AG04449 (cell line): Measurements from ENCODE around the gene WRAP73.

Experiments
- CTCF ChIA-PET: fragments of 350-600 bp; formaldehyde crosslinking; extraction: SDS; loops from one replicate; lab custom pipeline; 2021; ENCODE audit warnings: antibody characterized with exemption; lab: Yijun Ruan, JAX
- POLR2A ChIA-PET: fragments of 400-600, 350-600 bp; formaldehyde crosslinking; extraction: SDS; loops from one replicate; lab custom pipeline; 2020; ENCODE audit warnings: antibody characterized with exemption, inconsistent platforms; lab: Yijun Ruan, JAX
- DNase-seq: peaks from one replicate; pipeline ENCODE4 v3.0.0-alpha.2; 2010; ENCODE audit warnings: low read depth, low spot score
- H3K4me3 ChIP-seq: 2 replicates; pipeline ENCODE4 v1.5.1; 2011; ENCODE audit warnings: low read depth, mild to moderate bottlenecking, control low read depth, low read length
- CTCF ChIP-seq: IDR thresholded peaks from one replicate; pipeline ENCODE4 v1.5.1; 2011; ENCODE audit warnings: mild to moderate bottlenecking, moderate library complexity, low read length, control low read depth, inconsistent platforms; ENCODE audit not compliant: insufficient read depth; ENCODE audit errors: missing control alignments

The WRAP73 gene

GRCh38 chr1:3649342-3650247 is at the start of gene WRAP73:
WRAP73 (minus strand) TSS chr1:3650103; CDS start chr1:3649999, 104 bp downstream.
- peak; percentile 26 for DNase-seq
- peak within 1 kb of the TSS; percentile 83 for H3K4me3 ChIP-seq
- POLR2A ChIA-PET = interaction anchor here (0.7 kb wide), 1 partner anchor 20 kb away, joined by 3 read pairs; no protein-coding TSS in a partner anchor
- CTCF ChIA-PET = interaction anchor here (0.7 to 3.4 kb wide), 7 partner anchors 10 to 197 kb away, joined by 3 to 12 read pairs (median 3); no protein-coding TSS in a partner anchor
- TF ChIP-seq CTCF = peak; percentile 27

- no peak overlapping the region for H3K4me3 ChIP-seq
- POLR2A ChIA-PET = no interaction called here
- no peak for TF ChIP-seq CTCF
- no peak for DNase-seq
- CTCF ChIA-PET = interaction anchor here (2.8 kb wide), 1 partner anchor 25 kb away, joined by 10 read pairs; no protein-coding TSS in a partner anchor
Observed at GRCh38 chr1:3699596-3699995, 49.7 kb upstream of the WRAP73 start.

GRCh38 chr1:3698660-3699408 is 48.9 kb upstream of the WRAP73 start:
- ChIA-PET POLR2A (no interaction called here), CTCF (interaction anchor here (2.8 kb wide), 1 partner anchor 25 kb away, joined by 10 read pairs; no protein-coding TSS in a partner anchor)
- DNase-seq = no peak
- no peak for TF ChIP-seq CTCF
- H3K4me3 ChIP-seq = no peak overlapping the region

GRCh38 chr1:3697810-3698209 is 47.9 kb upstream of the WRAP73 start:
- CTCF ChIA-PET = interaction anchor here (1.4 kb wide), 1 partner anchor 104 kb away, joined by 4 read pairs; no protein-coding TSS in a partner anchor
- no peak for DNase-seq

GRCh38 chr1:3697104-3697503 is 47.2 kb upstream of the WRAP73 start:
- no peak for TF ChIP-seq CTCF
- CTCF ChIA-PET = interaction anchor here (1.4 to 2.6 kb wide), 2 partner anchors 27 to 104 kb away, joined by 4 to 17 read pairs; no protein-coding TSS in a partner anchor
- no peak overlapping the region for H3K4me3 ChIP-seq
- no peak for DNase-seq
- POLR2A ChIA-PET = no interaction called here

More at GRCh38 chr1:3697810-3698209, 47.9 kb upstream of the WRAP73 start:
- no peak for TF ChIP-seq CTCF
- H3K4me3 ChIP-seq = no peak overlapping the region
- POLR2A ChIA-PET = no interaction called here

GRCh38 chr1:3696689-3697088 is 46.8 kb upstream of the WRAP73 start:
- ChIA-PET CTCF (interaction anchor here (0.7 to 2.6 kb wide), 5 partner anchors 10 to 105 kb away, joined by 3 to 17 read pairs (median 4); no protein-coding TSS in a partner anchor), POLR2A (no interaction called here)
- no peak for TF ChIP-seq CTCF
- no peak overlapping the region for H3K4me3 ChIP-seq
- DNase-seq = no peak
